GM18505 (cell line): ENCODE results near the gene SWI5.
"Not testable (repeated sequence)": the region's sequence is repeated elsewhere in the genome, so short reads cannot be mapped to it uniquely, and the experiment has no call there.

Experiments
- ATAC-seq: cut with Tn5 transposase; IDR thresholded peaks from one replicate; pipeline ENCODE4 v1.9.1; 2021; ENCODE audit not compliant: unreplicated experiment
- POLR2A ChIP-seq: IDR thresholded peaks from 4 replicates; pipeline ENCODE4 v1.6.1; 2011; ENCODE audit warnings: borderline replicate concordance; ENCODE audit not compliant: insufficient read depth, insufficient read length; ENCODE audit errors: extremely low read depth

Gene SWI5

DNA sequence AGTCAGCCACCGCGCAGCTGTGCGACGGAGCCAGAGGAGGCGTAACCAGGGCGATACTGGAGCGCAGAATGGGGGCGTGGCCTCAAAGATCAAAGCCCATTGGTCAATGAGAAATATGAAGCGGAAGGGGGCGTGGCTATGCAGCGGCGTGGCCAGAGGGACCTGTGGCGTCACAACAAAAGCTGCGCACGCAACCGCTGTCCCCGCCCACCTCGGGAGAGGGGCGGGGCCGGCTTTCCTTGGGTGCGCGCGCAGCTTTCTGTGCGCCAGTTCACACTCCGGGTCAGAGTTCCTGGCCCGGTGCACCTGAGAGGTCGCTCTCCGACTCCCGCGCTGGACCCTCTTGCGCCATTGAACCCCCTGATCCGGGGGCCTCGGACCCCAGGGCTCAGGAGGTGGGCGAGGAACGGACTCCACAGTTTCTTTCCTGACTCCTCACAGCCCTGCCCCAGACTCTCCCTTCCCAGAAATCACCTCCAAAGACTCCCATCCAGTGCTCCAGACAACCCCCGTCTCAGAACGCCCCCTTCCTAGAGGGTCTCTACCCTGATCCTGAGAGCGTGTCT lies at the start of gene SWI5:
Gene SWI5, plus strand, starts transcription at position 269 of the 566 bp plus-strand sequence.
- peak; percentile 92 for ATAC-seq
- peak; percentile 98 for TF ChIP-seq POLR2A

DNA sequence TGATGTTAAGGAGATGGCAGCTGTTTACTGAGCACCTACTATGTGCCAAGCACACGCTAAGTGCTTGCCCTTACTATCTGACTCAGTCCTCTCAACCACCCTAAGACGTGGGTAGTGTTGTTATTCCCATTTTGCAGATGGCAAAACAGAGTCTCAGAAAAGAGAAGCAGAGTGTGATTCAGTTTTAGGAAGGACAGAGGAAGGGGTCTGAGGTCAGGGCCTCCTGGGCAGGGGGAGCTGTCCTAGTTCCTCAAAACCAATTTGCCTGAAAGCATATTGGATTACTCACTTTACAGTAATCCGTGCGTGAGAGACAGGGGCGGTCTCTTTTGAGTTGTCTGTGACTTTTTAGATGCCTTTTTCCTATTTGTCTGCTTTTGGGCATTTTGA lies 49.7 kb upstream of the SWI5 start:
- no peak for TF ChIP-seq POLR2A
- ATAC-seq, result no peak

DNA sequence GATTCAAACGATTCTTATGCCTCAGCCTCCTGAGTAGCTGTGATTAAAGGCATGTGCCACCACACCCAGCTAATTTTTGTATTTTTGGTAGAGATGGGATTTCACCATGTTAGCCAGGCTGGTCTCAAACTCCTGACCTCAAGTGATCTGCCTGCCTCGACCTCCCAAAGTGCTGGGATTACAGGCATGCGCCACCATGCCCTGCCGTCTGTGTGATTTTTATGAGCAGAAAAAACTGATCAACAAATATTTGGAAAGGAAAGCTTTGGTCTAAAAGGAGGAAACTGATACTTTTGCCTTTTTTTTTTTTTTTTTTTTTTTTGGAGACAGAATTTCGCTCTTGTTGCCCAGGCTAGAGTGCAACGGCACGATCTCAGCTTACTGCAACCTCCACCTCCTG lies 45.2 kb upstream of the SWI5 start:
- not testable (repeated sequence) for ATAC-seq

DNA sequence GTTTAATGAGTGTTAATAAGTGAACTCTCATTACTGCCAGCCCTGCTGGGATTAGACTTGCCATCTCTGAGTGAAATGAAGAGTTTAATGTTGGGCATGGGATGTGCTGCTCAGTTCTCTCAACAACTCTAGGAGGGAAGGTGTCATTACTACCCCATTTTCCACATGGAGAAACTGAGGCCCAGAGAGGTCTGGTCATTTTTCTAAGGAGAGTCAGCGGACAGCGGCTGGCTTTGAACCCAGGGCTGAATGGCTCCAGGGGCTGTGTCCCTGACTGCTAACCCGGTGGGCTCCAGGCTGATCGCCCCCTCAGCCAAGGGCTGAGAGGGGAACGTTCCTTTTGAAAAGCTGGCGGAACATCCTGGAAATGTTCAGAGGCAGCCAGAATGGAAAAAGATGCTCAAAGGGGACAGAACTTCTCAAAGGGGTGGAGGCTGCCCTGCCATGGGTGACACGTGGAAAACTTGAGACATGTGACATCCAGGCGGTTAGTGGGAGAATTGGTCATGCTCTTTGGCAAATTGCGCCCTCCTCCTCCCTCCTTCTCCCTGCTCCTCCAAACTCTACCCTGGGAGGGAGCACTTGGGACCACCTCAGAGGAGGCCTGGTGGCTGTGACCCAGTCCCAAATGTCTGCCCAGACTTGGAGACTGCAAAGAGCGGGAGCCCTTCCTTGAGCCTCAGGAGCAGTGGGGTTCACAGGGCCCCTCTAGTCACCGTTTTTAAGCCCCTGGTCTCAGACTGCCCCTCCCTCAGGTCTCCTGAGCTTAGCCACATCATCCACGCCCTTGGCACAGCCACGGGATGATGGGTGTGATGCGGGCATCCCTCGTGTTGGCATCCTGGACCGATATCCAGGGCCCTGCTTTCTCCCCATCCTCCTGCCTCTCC lies 44.2 kb upstream of the SWI5 start:
- TF ChIP-seq POLR2A, result no peak

DNA sequence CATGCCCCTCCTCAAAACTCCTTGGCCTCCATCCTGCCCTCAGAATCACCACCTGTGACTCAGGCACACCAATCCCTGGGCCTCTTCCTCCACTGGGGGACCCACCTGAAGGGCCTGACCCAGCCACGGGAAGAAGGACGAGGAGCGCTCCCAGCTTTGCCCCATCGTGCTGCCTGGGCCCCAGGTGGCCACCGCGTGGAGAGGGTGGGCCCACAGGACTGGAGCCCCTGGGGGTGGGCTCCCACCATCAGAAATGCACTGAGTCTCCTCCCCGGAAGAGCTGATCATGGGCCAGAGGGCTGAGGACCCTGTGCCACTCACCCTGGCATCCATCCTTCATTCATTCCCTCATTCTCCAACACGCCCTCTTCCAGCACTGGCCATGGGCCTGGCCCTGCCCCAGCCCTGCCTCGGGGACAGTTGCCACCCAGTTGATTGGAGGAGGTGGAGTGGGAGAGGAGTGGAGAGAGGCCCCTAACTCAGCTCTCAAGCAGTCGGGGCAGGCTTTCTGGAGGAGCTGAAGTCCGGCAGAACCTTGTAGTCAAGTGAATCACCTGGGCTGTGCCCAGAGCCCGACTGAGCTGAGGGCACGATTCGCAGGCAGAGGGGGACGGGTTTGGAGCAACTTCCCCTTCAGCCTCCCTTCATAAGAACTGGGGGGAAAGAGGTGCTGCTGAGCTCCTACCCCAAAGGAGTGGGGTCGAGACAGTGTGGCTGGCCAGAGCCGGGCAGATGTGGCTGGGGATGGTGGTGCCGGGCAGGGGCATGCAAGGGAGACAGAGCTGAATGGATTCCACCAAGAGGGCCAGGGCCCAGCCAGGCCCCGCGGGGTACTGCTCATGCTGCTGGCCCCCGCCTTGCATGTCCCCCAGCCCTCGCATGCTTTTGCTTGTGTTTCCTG lies 43.3 kb upstream of the SWI5 start:
- TF ChIP-seq POLR2A, result no peak
- ATAC-seq, result no peak

More for the DNA sequence above, 44.2 kb upstream of the SWI5 start:
- ATAC-seq, result no peak

DNA sequence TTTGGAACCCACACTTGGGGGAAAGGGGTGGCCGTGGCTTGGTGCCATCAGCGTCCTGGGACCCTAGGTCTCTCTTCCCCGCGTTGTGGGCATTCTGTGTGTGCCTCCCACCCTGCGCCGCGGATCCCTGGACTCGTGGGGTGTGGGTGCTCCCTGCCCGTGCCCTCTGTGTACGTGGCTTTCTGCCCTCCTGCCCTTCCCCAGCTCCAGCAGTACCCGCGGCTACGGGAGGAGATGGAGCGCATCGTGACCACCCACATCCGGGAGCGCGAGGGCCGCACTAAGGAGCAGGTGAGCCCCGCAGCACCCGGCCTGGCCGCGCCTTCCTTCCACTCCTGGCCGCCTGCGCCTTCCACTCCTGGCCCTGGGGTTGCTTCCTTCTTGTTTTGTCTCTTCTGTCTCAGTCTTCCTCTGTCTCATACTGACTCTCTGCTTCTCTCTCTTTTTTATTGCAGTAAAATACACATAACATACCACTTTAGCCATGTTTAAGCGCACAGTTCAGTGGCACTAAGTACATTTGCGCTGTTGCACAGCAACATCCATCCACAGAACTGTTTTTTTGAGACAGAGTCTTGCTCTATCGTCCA lies 42.2 kb upstream of the SWI5 start:
- ATAC-seq, result no peak
- no peak for TF ChIP-seq POLR2A

DNA sequence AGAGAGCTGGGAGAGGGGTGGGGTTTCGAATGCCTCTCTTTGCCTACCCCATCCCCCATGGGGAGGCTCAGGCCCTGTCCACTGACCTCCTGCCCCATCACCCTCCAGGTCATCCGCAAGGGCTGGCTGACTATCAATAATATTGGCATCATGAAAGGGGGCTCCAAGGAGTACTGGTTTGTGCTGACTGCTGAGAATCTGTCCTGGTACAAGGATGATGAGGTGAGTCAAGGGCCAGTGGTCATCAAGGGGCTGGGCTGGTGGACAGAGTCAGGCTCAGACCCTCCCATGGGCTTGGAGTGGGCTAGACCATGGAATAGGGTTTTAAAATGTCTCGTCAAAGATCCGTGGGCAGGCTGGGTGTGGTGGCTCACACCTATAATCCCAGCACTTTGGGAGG lies 34.0 kb upstream of the SWI5 start:
- ATAC-seq, result no peak

DNA sequence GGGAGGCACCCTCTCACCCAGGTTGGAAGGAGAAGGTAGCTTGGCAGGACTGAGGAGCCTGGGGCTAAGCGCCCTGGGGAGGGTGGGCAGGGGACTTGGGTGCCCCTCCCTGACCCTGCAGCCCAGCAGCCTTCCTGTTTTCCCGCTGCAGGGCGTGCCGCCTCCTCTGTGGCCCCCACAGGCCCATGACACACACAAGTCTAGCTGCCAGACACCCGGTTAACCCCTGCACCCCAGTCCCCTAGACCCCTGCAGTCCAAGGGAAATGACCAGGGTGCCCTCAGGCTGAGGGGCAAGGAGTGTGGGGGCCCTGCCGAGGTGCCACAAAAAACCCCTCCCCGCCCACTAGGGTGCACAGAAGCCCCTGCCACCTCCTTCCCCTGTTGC lies 33.3 kb upstream of the SWI5 start:
- no peak for ATAC-seq
- no peak for TF ChIP-seq POLR2A

More for the DNA sequence above, 34.0 kb upstream of the SWI5 start:
- no peak for TF ChIP-seq POLR2A

DNA sequence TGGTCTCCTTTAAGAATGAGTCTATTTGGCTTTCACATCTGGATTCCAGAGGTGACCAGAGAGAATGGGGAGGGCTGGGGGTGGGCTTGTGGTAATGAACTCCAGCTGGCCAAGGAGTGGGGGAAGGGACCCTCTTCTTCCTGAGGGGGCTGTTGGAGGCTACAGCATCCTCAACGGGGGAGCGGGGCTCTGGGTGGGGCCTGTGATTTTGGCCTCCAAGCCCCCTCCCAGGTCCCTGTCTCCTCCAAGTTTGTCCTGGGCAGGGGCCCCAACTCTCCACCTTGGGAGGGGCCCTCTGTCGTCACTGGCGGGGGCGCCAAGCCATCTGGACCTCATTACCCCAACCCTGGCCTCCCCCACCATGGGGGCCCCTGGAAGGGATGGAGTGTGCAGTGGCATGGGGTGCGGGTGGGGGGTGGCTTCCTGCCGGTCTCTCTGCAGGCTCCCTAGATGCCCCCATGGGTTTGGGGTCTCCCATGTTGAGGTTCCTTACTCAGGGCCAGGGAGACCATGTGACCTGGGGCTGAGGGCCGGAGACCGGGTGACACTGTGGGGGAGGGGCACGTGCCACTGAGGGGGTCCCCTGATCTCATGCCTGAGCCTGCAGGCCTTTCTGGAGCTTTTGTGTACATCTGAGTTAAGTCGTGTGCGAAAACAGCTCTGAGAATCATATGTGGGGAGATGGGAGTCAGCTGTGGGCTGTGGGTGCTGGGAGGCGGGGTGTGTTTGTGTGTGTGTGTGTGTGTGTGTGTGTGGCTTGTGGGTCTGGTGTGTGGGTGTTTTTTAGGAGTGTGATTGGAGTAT lies 32.7 kb upstream of the SWI5 start:
- TF ChIP-seq POLR2A, result no peak
- ATAC-seq, result no peak

DNA sequence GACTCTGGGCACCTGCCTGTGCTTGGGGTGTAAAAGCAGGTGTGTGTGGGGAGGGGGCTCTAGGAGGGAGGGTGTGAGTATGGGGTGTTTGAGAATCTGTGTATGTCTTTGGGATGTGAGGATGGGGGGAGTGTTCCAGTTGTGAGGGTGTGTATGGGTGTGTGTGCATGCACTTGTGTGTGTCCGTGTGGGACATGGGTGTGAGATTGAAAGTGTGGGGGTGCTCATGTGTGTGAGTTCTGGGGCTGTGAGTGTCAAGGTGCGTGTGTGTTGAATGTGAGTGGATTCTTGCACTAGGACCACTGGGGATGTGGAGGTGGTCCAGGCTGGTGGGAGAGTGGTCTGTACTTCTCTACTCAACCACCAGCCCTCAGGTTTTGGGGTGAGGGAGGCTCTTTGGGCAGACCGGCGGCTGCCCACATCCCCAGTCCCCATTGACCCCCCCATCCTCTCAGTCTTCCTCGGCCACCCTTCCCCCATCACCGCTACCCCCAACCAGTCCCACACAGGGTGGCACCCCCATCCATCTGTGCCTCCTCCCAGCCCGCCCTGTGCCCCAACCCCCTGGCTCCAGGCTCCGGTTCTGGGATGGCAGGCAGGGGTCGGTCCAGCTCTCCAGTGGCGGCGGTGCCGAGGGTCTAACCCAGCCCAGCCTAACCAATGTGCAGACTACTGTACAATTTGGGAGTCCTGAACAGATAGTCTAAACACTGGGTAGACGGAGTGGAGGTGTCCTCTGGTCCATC lies 31.8 kb upstream of the SWI5 start:
- no peak for TF ChIP-seq POLR2A
- no peak for ATAC-seq

DNA sequence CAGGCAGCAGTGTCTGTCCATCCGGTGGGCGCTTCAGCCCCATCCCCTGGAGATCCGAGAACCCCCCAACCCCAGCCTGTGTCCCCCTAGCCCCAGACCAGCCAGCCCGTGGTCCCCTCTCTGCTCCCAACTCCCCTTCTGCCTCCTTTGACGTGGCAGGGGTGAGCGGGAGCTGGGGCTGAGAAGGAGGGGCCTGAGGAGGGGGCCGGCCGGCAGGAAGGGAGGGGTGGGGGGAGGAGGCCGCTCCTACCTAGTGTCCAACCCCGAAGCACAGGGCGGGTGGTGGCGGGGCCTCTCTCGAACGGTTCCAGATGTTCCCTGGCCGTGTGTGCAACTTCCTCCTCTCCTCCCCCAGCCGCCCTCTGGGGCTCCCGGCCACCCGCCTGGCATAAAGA lies 31.2 kb upstream of the SWI5 start:
- ATAC-seq, result no peak
- TF ChIP-seq POLR2A, result no peak
